ENCODE measurements around the gene NBPF3. TPM values are rescaled to one million over a fixed set of nuclear protein-coding genes. Genes with fewer than 3 reads are reported as not detected.
A peak's percentile ranks its signal among the peaks of the same experiment; 100 is the strongest.

NBPF3 gene
- total RNA-seq, 2 donors from 2014 or later = 4.7 to 8.0 TPM

DNA sequence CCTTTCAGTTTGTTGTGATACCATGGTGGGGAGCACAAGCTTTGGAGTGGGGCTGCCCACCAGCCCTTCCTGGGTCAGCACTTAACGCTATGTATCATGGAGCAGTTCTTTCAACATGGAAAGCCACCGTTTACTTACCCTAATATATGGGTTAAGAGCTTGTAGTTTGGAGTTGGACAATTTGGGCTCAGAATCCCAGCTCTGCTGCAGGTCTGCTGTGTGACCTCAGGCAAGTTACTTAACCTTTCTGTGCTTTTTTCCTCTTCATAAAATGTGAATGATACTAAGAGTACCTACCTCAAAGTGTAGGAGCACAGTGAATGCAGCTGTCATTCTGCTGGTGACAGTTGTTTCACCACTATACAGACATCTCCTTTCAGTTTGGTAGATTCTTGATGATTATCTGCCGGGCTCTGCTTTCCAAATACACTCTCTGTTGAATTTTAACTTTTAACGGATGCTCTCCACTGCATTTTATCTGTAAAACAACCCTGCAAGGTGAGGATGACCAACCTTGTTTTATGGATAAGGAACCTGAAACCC is 93.1 kb downstream of the NBPF3 start:
- DNase-seq = no peak
- H3K27ac ChIP-seq = peak overlapping the region; percentile 47
- no peaks in the 10 kb centered on the region for H3K27me3 ChIP-seq
- no peak overlapping the region for H3K4me3 ChIP-seq
- H3K36me3 ChIP-seq = no peaks in the 10 kb centered on the region
- no peaks in the 10 kb centered on the region for H3K9me3 ChIP-seq
- TF ChIP-seq, protein P1, sequence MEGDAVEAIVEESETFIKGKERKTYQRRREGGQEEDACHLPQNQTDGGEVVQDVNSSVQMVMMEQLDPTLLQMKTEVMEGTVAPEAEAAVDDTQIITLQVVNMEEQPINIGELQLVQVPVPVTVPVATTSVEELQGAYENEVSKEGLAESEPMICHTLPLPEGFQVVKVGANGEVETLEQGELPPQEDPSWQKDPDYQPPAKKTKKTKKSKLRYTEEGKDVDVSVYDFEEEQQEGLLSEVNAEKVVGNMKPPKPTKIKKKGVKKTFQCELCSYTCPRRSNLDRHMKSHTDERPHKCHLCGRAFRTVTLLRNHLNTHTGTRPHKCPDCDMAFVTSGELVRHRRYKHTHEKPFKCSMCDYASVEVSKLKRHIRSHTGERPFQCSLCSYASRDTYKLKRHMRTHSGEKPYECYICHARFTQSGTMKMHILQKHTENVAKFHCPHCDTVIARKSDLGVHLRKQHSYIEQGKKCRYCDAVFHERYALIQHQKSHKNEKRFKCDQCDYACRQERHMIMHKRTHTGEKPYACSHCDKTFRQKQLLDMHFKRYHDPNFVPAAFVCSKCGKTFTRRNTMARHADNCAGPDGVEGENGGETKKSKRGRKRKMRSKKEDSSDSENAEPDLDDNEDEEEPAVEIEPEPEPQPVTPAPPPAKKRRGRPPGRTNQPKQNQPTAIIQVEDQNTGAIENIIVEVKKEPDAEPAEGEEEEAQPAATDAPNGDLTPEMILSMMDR (IDR thresholded peaks at IDR 0.05) = no peak
- no peaks in the 10 kb centered on the region for H3K4me1 ChIP-seq
- intact Hi-C loops (cut with DNase I) = no loop called here
- H3K9ac ChIP-seq (ENCODE audit: low read depth in 2 of 2, low read length in 2 of 2) = no peak overlapping the region

DNA sequence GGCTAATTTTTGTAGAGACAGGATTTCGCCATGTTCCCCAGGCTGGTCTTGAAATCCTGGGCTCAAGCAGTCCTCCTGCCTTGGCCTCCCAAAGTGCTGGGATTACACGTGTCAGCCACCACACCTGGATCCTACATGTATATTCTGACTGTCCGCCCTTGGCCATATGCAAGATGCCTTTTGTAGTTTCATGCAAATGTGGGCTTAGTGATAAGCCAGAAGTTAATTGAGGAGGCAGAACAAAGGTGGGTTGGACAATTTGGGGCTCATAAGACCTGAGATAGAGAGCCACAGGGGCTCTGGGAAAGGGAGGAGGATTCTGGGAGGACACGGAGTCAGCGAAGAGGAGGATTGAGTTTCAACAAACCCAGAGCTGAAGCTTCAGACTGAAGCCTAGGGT is 94.2 kb downstream of the NBPF3 start:
- H3K4me3 ChIP-seq = no peak overlapping the region
- intact Hi-C loops (cut with DNase I) = loop anchor here (2.0 kb wide), 1 partner anchor 25 kb away; the partner anchor contains the start of gene ALPL
- TF ChIP-seq, protein P1 (IDR thresholded peaks at IDR 0.05) = no peak
- H3K4me1 ChIP-seq = no peaks in the 10 kb centered on the region
- DNase-seq = no peak
- no peaks in the 10 kb centered on the region for H3K36me3 ChIP-seq
- H3K27ac ChIP-seq = no peak overlapping the region
- no peaks in the 10 kb centered on the region for H3K27me3 ChIP-seq
- no peaks in the 10 kb centered on the region for H3K9me3 ChIP-seq
- no peak overlapping the region for H3K9ac ChIP-seq (ENCODE audit: low read depth in 2 of 2, low read length in 2 of 2)

Other genes starting within 250 kb of the NBPF3 start
- gene ECE1, start 149.7 kb upstream of the NBPF3 start, total RNA-seq = 100 to 1,000 TPM in 1 of 2 donors, 10 to 100 TPM in 1; 99.0 to 149 TPM
- 1 to 10 TPM; 1.6 to 1.7 TPM for gene ALPL, start 69.3 kb downstream of the NBPF3 start, total RNA-seq
- 10 to 100 TPM; 29.6 to 36.3 TPM for gene RAP1GAP, start 229.2 kb downstream of the NBPF3 start, total RNA-seq